ENCODE measurements around the gene KLHDC7B. TPM values are rescaled to one million over a fixed set of nuclear protein-coding genes. Genes with fewer than 3 reads are reported as not detected.
A peak's percentile ranks its signal among the peaks of the same experiment; 100 is the strongest.

The KLHDC7B gene
- total and polyA plus RNA-seq, 2 of the 13 experiments (the other 11 are each of a cell fraction or from before 2014, with no cell fraction given), result 0.11 TPM; not detected in 1

DNA sequence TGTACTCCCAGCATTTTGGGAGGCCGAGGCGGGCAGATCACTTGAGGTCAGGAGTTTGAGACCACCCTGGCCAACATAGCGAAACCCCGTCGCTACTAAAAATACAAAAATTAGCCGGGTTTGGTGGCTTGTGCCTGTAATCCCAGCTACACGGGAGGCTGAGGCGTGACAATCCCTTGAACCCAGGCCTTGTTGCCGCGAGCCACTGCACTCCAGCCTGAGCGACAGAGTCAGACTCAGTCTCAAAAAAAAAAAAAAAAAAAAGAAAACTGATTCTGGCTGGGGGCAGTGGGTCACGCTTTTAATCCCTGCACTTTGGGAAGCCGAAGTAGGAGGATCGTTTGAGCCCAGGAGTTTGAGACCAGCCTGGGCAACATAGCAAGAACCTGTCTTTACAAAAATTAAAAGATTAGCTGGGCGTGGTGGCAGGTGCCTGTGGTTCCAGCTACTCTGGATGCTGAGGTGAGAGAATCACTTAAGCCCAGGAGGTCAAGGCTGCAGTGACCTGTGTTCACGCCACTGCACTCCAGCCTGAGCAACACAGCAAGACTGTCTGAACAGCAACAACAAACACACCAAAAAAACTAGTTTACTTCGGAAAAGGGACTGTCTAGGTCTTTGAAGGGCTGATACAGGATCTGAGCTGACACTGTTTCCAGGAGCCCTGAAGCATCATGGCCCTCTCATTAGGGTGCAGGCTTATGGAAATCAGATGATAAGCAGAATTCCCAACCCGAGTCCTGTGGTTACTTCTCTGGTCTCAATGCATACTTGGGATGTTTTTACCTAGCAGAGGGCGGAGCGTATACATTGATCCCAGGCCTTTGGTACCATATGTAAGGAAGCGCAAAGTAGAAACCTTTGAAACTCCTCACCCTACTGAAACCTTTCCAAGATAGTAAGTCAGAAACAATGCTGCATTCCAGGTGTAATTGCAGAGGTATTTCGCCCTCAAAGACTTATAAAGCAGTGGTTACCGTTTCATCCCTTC, 38.7 kb downstream of the KLHDC7B start:
- Histone ChIP-seq H2AFZ (ENCODE audit: low read length) (no peak overlapping the region), H3K4me2 (ENCODE audit: low read depth, low read length) (peak overlapping the region; percentile 95; the same call in 1 of the 2 replicates), H4K20me1 (ENCODE audit: insufficient read depth, low read length) (no peaks in the 10 kb centered on the region), H3K36me3 (replicated peaks in 1 of 2; ENCODE audit: control insufficient read depth in 1 of 2, insufficient read depth in 2 of 2, low read length in 2 of 2) (peaks cover 0 to 3% of the 10 kb centered on the region in 2 experiments; a peak in 2 of 5 replicates), H3K27me3 (ENCODE audit: control insufficient read depth in 1 of 2, insufficient read depth in 2 of 2, low read length in 2 of 2) (no peaks in the 10 kb centered on the region), H3K9ac (ENCODE audit: insufficient read depth, low read depth, low read length) (peak overlapping the region; percentile 94), H3K9me3 (ENCODE audit: low read length) (no peaks in the 10 kb centered on the region), H3K4me3 (replicated peaks in 1 of 3; ENCODE audit: insufficient read depth in 1 of 3, low read depth in 2 of 3, low read length in 3 of 3) (peak overlapping the region in 1 of 3 experiments; percentile 91; a peak in 2 of 6 replicates), H3K4me1 (ENCODE audit: insufficient read depth, low read length) (peaks cover 32% of the 10 kb centered on the region), H3K79me2 (ENCODE audit: insufficient read depth, low read length) (no peaks in the 10 kb centered on the region), H3K27ac (ENCODE audit: extremely low read length, insufficient read depth, low read length) (no peak overlapping the region)
- WGBS (ENCODE audit: low lambda C conversion rate), result 86% methylated on average over 22 of the region's 23 CpGs
- ATAC-seq (no peak), DNase-seq (ENCODE audit: low spot score) (peak; percentile 18), FAIRE-seq (no peak)
- ChIA-PET POLR2A (interaction anchor here (1.2 to 2.3 kb wide), 5 partner anchors 16 to 115 kb away, joined by 3 to 20 read pairs (median 5); partner anchors contain the start of gene SCO2), CTCF (ENCODE audit: low intra/inter-chr PET ratio, low total read pairs) (interaction anchor here (0.6 kb wide), 1 partner anchor 10 kb away, joined by 3 read pairs; no protein-coding TSS in a partner anchor)
- BruUV-seq (replicated peaks), result no TSS peak
- TF ChIP-seq NR2F2 (IDR thresholded peaks at IDR 0.05; ENCODE audit: borderline replicate concordance, low read depth) (no peak), JUND (CRISPR knock-in tag; IDR thresholded peaks at IDR 0.05) (no peak), ATM (IDR thresholded peaks at IDR 0.05; ENCODE audit: borderline replicate concordance) (no peak), ZNF567 (CRISPR knock-in tag; IDR thresholded peaks at IDR 0.05; ENCODE audit: borderline replicate concordance) (no peak), RNF2 (conservative IDR thresholded peaks at IDR 0.05; ENCODE audit: low read depth) (no peak), ZSCAN31 (CRISPR knock-in tag; IDR thresholded peaks at IDR 0.05; ENCODE audit: low read depth) (no peak), NR2F6 (IDR thresholded peaks at IDR 0.05) (peak; percentile 17; the same call in 1 of the 2 replicates), NR2F6 (CRISPR knock-in tag; IDR thresholded peaks at IDR 0.05) (no peak), KLF12 (CRISPR knock-in tag; IDR thresholded peaks at IDR 0.05; ENCODE audit: borderline replicate concordance) (no peak)
- in situ Hi-C loops (cut with HindIII; ENCODE audit: extremely low pct_ligation_motif_present, low pct_unique_long_range_greater_than_20kb), result loop anchor here (5.0 kb wide), 1 partner anchor 113 kb away; no protein-coding TSS in a partner anchor
- intact Hi-C loops (cut with micrococcal nuclease; ENCODE audit: unreplicated experiment), result no loop called here
